OCI-LY1 (cell line): Measurements from ENCODE around the gene SYF2.

ENCODE experiments used
- H2AFZ ChIP-seq: fragments of 200-600 bp; sonication (generic), shearing (Covaris generic); 2 replicates; pipeline ENCODE4 v1.6.0; 2014; ENCODE audit warnings: antibody characterized with exemption, mild to moderate bottlenecking, low read length
- H3F3A ChIP-seq: fragments of 200-600 bp; sonication (generic), shearing (Covaris generic); 2 replicates; pipeline ENCODE4 v1.6.0; 2014; ENCODE audit warnings: mild to moderate bottlenecking, antibody characterized with exemption, low read length, moderate library complexity; ENCODE audit not compliant: insufficient read depth
- H3K27ac ChIP-seq: fragments of 200-600 bp; sonication (generic); 2 replicates; pipeline ENCODE4 v1.5.1; 2014; ENCODE audit warnings: low read length, mixed run types, mild to moderate bottlenecking, low read depth; ENCODE audit not compliant: poor library complexity, severe bottlenecking
- H3K27me3 ChIP-seq: fragments of 200-600 bp; sonication (generic); 2 replicates; pipeline ENCODE4 v1.6.0; 2014; ENCODE audit warnings: antibody characterized with exemption, mild to moderate bottlenecking, low read length, moderate library complexity; ENCODE audit not compliant: insufficient read depth
- H3K36me3 ChIP-seq: fragments of 200-600 bp; sonication (generic); 2 replicates; pipeline ENCODE4 v1.6.1; 2014; ENCODE audit warnings: mild to moderate bottlenecking, antibody characterized with exemption, low read length, moderate library complexity, mixed read lengths; ENCODE audit not compliant: insufficient read depth
- H3K4me1 ChIP-seq: fragments of 200-600 bp; sonication (generic); 2 replicates; pipeline ENCODE4 v1.5.1; 2014; ENCODE audit warnings: mild to moderate bottlenecking, low read length, moderate library complexity; ENCODE audit not compliant: insufficient read depth, severe bottlenecking
- H3K4me2 ChIP-seq: fragments of 200-600 bp; sonication (generic), shearing (Covaris generic); 2 replicates; pipeline ENCODE4 v1.6.1; 2014; ENCODE audit warnings: low read length
- H3K4me3 ChIP-seq: fragments of 200-600 bp; sonication (generic); 2 replicates; pipeline ENCODE4 v1.5.1; 2014; ENCODE audit warnings: low read length, low read depth, mild to moderate bottlenecking, mixed read lengths; ENCODE audit not compliant: poor library complexity, severe bottlenecking
- H3K79me2 ChIP-seq: fragments of 200-600 bp; shearing (Covaris generic); 2 replicates; pipeline ENCODE4 v1.6.1; 2016; ENCODE audit warnings: mixed run types, low read length, mixed read lengths; ENCODE audit not compliant: insufficient read depth
- H3K9ac ChIP-seq: fragments of 200-600 bp; sonication (generic), shearing (Covaris generic); 2 replicates; pipeline ENCODE4 v1.6.1; 2014; ENCODE audit warnings: mild to moderate bottlenecking, low read length, mixed read lengths
- H3K9me2 ChIP-seq: fragments of 200-600 bp; sonication (generic), shearing (Covaris generic); 2 replicates; pipeline ENCODE4 v1.6.1; 2014; ENCODE audit warnings: low read depth, mild to moderate bottlenecking, low read length, mixed read lengths
- H3K9me3 ChIP-seq: fragments of 200-600 bp; shearing (Covaris generic); 2 replicates; pipeline ENCODE4 v1.6.1; 2014; ENCODE audit warnings: low read length, mixed read lengths
- H4K20me1 ChIP-seq: fragments of 200-600 bp; sonication (generic), shearing (Covaris generic); 2 replicates; pipeline ENCODE4 v1.6.0; 2016; ENCODE audit warnings: mild to moderate bottlenecking, low read length; ENCODE audit not compliant: insufficient read depth
- EZH2 ChIP-seq: fragments of 200-600 bp; sonication (generic), shearing (Covaris generic); IDR thresholded peaks from 2 replicates; pipeline ENCODE4 v1.8.0; 2017; ENCODE audit warnings: borderline replicate concordance, mixed run types, mild to moderate bottlenecking, antibody characterized with exemption, low read length, moderate library complexity, mixed read lengths
- TF ChIP-seq, protein P1 (sequence below): fragments of 200-600 bp; sonication (generic), shearing (Covaris generic); IDR thresholded peaks from 2 replicates; pipeline ENCODE4 v1.5.1; 2017; ENCODE audit warnings: mild to moderate bottlenecking, antibody characterized with exemption, low read length, moderate library complexity, mixed read lengths

SYF2 gene

DNA sequence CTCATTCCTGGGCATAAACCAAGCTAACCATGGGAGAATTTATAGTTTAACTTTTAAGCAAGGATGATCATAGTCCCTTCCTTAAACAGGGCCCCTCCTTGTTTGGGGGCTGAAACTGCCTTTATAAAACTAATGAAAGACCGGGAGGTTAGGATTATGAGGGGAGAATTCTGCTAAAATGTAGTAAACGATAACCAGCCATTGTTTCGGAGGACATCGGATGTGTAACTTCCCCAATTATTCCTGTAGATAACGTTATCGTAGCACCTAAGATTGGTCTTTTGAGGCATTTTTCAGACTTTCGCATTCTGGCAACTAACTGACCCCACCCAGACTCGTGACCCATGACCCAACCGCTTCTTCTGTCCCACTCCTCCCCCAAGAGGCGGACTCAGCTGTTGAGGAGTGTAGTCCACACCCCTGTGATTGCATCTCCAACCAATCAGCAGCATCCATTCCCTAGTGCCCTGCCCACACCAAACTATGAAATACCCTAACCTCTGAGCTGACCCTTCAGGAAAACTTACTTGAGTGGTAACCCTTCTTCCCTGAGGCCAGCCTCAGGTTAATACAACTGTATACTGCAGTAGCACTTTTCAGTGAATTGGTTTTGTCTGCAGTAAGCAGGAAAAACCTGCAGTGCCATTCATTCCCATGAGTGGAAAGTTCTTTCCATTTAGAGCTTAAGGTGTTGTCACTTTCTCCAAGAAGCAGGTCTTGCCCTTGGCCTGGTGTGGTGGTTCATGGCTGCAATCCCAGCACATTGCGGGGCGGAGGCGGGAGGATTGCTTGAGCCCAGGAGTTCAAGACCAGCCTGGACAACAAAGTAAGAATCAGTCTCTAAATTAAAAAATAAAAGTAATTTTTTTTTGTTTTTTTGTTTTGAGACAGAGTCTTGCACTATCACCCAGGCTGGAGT, 823 bp upstream of the SYF2 start:
- peak overlapping the region; percentile 82 for H3K27ac ChIP-seq
- H3K9ac ChIP-seq, result peak overlapping the region; percentile 91
- H3K79me2 ChIP-seq, result peaks cover 9% of the 10 kb centered on the region; the same call in 1 of the 2 replicates
- H3F3A ChIP-seq, result peaks cover 12% of the 10 kb centered on the region; the same call in 1 of the 2 replicates
- H2AFZ ChIP-seq, result no peak overlapping the region
- H3K4me1 ChIP-seq, result peaks cover 44% of the 10 kb centered on the region
- H3K27me3 ChIP-seq, result no peaks in the 10 kb centered on the region
- no peaks in the 10 kb centered on the region for H3K9me3 ChIP-seq
- no peak for TF ChIP-seq EZH2
- TF ChIP-seq, protein P1, sequence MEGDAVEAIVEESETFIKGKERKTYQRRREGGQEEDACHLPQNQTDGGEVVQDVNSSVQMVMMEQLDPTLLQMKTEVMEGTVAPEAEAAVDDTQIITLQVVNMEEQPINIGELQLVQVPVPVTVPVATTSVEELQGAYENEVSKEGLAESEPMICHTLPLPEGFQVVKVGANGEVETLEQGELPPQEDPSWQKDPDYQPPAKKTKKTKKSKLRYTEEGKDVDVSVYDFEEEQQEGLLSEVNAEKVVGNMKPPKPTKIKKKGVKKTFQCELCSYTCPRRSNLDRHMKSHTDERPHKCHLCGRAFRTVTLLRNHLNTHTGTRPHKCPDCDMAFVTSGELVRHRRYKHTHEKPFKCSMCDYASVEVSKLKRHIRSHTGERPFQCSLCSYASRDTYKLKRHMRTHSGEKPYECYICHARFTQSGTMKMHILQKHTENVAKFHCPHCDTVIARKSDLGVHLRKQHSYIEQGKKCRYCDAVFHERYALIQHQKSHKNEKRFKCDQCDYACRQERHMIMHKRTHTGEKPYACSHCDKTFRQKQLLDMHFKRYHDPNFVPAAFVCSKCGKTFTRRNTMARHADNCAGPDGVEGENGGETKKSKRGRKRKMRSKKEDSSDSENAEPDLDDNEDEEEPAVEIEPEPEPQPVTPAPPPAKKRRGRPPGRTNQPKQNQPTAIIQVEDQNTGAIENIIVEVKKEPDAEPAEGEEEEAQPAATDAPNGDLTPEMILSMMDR, result no peak
- peak overlapping the region; percentile 82 for H3K4me2 ChIP-seq
- H4K20me1 ChIP-seq, result no peaks in the 10 kb centered on the region
- peak overlapping the region; percentile 95 for H3K4me3 ChIP-seq
- peaks cover 32% of the 10 kb centered on the region for H3K36me3 ChIP-seq
- no peaks in the 10 kb centered on the region for H3K9me2 ChIP-seq

DNA sequence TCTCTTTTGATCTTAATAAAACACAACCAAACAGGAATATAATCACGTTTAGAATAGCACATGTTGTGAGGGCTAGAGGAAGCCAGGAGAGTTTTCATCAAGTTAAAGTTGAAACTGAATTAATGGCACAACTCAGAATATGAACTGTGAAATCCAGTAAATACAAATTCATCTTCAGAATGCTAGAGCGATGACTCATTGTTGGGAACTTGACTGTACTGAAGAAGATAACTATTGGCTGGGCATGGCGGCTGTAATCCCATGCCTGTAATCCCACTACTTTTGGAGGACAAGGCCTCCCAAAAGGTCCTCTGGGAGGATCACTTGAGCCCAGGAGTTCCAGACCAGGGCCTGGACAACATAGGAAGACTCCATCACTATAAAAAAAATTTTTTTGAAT, 8.8 kb downstream of the SYF2 start:
- Histone ChIP-seq H3K27ac (no peak overlapping the region), H3K36me3 (peaks cover 69% of the 10 kb centered on the region), H3K4me1 (no peaks in the 10 kb centered on the region), H3K9ac (no peak overlapping the region), H3F3A (no peaks in the 10 kb centered on the region), H3K27me3 (no peaks in the 10 kb centered on the region), H2AFZ (no peak overlapping the region), H3K9me3 (no peaks in the 10 kb centered on the region), H3K9me2 (no peaks in the 10 kb centered on the region), H3K79me2 (no peaks in the 10 kb centered on the region), H4K20me1 (no peaks in the 10 kb centered on the region), H3K4me3 (no peak overlapping the region), H3K4me2 (no peak overlapping the region)
- TF ChIP-seq, protein P1, result no peak
- no peak for TF ChIP-seq EZH2

DNA sequence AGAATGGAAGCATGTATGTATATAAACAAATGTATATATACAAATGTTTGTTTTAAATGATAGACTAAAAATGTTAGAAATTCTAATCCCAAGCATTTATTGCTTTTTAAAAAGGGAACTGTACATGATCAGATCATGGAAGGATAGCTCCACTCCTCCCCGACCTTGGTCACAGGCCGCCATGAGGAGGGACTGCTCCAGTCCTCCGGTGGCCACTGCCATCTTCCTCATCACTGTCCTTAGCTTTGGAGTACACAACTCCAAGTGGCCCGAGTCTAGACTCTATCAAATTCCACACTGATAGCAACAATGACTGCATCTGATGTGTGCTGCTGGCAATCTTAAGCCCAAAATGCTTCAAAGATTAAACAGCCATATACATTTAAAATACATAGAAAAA, 9.7 kb downstream of the SYF2 start:
- H3K36me3 ChIP-seq, result peaks cover 61% of the 10 kb centered on the region
- no peak overlapping the region for H3K27ac ChIP-seq
- no peak overlapping the region for H3K9ac ChIP-seq
- no peak overlapping the region for H3K4me2 ChIP-seq
- no peaks in the 10 kb centered on the region for H3K4me1 ChIP-seq
- H4K20me1 ChIP-seq, result no peaks in the 10 kb centered on the region
- no peak overlapping the region for H3K4me3 ChIP-seq
- TF ChIP-seq, protein P1, result no peak
- TF ChIP-seq EZH2, result no peak
- no peaks in the 10 kb centered on the region for H3F3A ChIP-seq
- H3K27me3 ChIP-seq, result no peaks in the 10 kb centered on the region
- no peaks in the 10 kb centered on the region for H3K79me2 ChIP-seq
- H3K9me2 ChIP-seq, result no peaks in the 10 kb centered on the region
- H3K9me3 ChIP-seq, result no peaks in the 10 kb centered on the region
- no peak overlapping the region for H2AFZ ChIP-seq
